IMR-90 (cell line): ENCODE results near the gene BNIP5.

Experiments
- CEBPB ChIP-seq: IDR thresholded peaks from 2 replicates; pipeline ENCODE4 v1.6.1; 2012; ENCODE audit warnings: low read depth, low read length, improper control_type of control experiment
- CHD1 ChIP-seq: IDR thresholded peaks from 2 replicates; pipeline ENCODE4 v1.6.1; 2012; ENCODE audit warnings: low read depth, low read length, improper control_type of control experiment
- CTCF ChIP-seq: conservative IDR thresholded peaks from 2 replicates; pipeline ENCODE4 v1.5.1; 2012; ENCODE audit warnings: mild to moderate bottlenecking, low read depth, low read length, improper control_type of control experiment
- FOS ChIP-seq: fragments of 150-350 bp; IDR thresholded peaks from 2 replicates; pipeline ENCODE4 v1.6.1; 2016; ENCODE audit warnings: low read depth, low read length
- MAZ ChIP-seq: IDR thresholded peaks from 2 replicates; pipeline ENCODE4 v1.6.1; 2012; ENCODE audit warnings: low read depth, mild to moderate bottlenecking, low read length, improper control_type of control experiment, moderate library complexity, borderline replicate concordance
- POLR2A ChIP-seq: IDR thresholded peaks from 2 replicates; pipeline ENCODE4 v1.6.1; 2012; ENCODE audit warnings: mild to moderate bottlenecking, low read depth, low read length
- RAD21 ChIP-seq: IDR thresholded peaks from 2 replicates; pipeline ENCODE4 v1.6.1; 2012; ENCODE audit warnings: low read length, improper control_type of control experiment
- RCOR1 ChIP-seq: IDR thresholded peaks from 2 replicates; pipeline ENCODE4 v1.6.1; 2012; ENCODE audit warnings: mild to moderate bottlenecking, low read length, improper control_type of control experiment; ENCODE audit not compliant: insufficient replicate concordance

- TF ChIP-seq CTCF (no peak), POLR2A (no peak), RAD21 (no peak), CHD1 (no peak), MAZ (no peak), RCOR1 (no peak), FOS (no peak), CEBPB (no peak)
These were observed 10.2 kb downstream of the BNIP5 start for GRCh38 chr6:36326356-36326995.
